Stimulated activated memory B cell treated with anti-CD40 and anti-IgM and Interleukin-4, amounts not matched to agents 10 μg/mL and 1 μg/mL and 100 μg/mL, for 72 hours (primary cell): ENCODE results near the gene SCN4A.
"Not testable (repeated sequence)": the region's sequence is repeated elsewhere in the genome, so short reads cannot be mapped to it uniquely, and the experiment has no call there.

Source experiments
- ATAC-seq: fragments of 150-1000 bp; cut with Tn5 transposase; 2 replicates; pipeline ENCODE4 v1.10.0; 2021
- H3K27ac Mint-ChIP-seq: one replicate; pipeline ENCODE4 v1.8.0; 2022; ENCODE audit warnings: mild to moderate bottlenecking, mixed read lengths
- H3K27me3 Mint-ChIP-seq: one replicate; pipeline ENCODE4 v1.8.0; 2022; ENCODE audit warnings: mixed read lengths
- H3K36me3 Mint-ChIP-seq: one replicate; pipeline ENCODE4 v1.8.0; 2022; ENCODE audit warnings: mixed read lengths
- H3K4me1 Mint-ChIP-seq: one replicate; pipeline ENCODE4 v1.8.0; 2022; ENCODE audit warnings: mixed read lengths
- H3K4me3 Mint-ChIP-seq: one replicate; pipeline ENCODE4 v1.8.0; 2022; ENCODE audit warnings: mild to moderate bottlenecking, moderate library complexity, mixed read lengths
- H3K9me3 Mint-ChIP-seq: one replicate; pipeline ENCODE4 v1.8.0; 2022; ENCODE audit warnings: mixed read lengths

SCN4A gene

DNA sequence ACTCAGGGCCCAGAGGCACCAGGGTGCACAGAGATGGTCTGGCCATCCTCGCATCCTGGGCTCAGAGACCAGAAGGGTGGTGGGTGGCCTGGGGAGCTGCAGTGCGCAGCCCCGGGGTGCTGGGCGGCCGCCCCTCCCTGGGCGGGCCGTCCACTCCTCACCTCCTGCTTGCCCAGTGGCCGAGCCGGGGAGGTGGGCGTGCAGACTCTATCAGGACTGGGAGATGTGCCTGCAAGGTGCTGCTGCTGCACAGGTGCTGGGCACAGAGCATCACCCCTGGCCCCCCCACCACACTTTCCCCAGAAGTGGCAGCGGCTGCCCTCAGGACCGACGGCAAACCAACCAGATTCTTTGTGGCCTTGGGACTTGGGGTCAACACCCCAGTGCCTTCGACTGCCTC, at the start of gene SCN4A:
TSS of gene SCN4A (minus strand) at position 123 of the 400 bp plus-strand sequence. CDS start at position 46, 77 bp downstream.
- H3K4me3 Mint-ChIP-seq, result no peak within 1 kb of the TSS
- no peaks in the 10 kb centered on the region for H3K36me3 Mint-ChIP-seq
- ATAC-seq, result no peak
- H3K9me3 Mint-ChIP-seq, result no peaks in the 10 kb centered on the region
- H3K4me1 Mint-ChIP-seq, result peaks cover 7% of the 10 kb centered on the region
- H3K27ac Mint-ChIP-seq, result no peak within 1 kb of the TSS
- H3K27me3 Mint-ChIP-seq, result peaks cover 6% of the 10 kb centered on the region

DNA sequence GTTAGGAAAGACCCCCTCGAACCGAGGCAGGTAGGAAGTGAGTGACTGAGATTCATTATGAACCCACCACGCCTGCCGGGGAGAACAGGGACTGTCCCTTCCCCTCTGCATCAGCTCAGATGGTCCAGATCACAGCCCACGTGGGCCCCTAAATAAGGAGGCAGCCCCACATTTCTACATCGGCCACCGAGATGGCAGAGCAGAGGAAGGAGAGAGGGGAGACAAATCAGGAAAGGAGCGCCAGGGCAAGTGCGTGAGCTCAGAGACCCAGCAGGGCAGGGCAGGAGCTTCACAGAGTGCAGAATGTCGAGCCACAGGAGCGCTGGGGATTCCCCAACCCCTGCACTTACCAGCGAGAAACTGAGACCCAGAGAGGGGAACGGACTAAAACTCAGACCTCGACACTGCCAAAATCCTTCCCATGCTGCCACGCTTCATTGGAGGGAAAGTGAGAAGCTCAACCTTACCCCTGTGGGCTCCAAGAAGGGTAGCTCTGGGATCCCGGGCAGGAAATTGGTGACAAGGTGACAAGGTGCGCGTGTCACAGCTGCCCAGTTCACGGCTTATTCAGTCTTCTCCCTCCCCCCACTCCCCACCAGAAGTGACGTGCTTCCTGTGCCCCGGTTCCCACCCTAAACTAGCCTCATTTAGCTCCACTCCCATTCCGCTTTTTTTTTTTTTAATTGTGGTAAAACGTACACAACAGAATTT, 47.5 kb upstream of the SCN4A start, which contains the start of gene ICAM2:
TSS of gene ICAM2 (minus strand) at position 578 of the 711 bp plus-strand sequence. CDS start 13,942 bp downstream, outside the sequence.
- H3K9me3 Mint-ChIP-seq, result no peaks in the 10 kb centered on the region
- H3K4me1 Mint-ChIP-seq, result peaks cover 54% of the 10 kb centered on the region

DNA sequence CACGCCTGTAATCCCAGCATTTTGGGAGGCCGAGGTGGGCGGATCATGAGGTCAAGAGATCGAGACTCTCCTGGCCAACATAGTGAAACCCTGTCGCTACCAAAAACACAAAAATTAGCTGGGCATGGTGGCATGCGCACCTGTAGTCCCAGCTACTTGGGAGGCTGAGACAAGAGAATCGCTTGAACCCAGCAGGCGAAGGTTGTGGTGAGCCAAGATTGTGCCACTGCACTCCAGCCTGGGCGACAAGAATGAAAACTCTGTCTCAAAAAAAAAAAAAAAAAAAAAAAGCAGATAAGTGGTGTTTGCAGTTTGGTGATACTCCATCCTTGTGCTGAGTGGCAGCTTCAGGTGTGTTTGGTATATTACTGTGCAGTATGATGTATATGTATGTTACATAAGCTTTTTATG, 46.8 kb upstream of the SCN4A start:
- not testable (repeated sequence) for H3K36me3 Mint-ChIP-seq, H3K9me3 Mint-ChIP-seq, H3K27me3 Mint-ChIP-seq
- Mint-ChIP-seq H3K27ac (peak overlapping the region; percentile 94), H3K4me3 (peak overlapping the region; percentile 91), H3K4me1 (peaks cover 60% of the 10 kb centered on the region)
- peak; percentile 21 for ATAC-seq

More for the DNA sequence above, 47.5 kb upstream of the SCN4A start, which contains the start of gene ICAM2:
- peak; percentile 93 for ATAC-seq
- no peaks in the 10 kb centered on the region for H3K36me3 Mint-ChIP-seq
- peak within 1 kb of the TSS; percentile 94 for H3K27ac Mint-ChIP-seq
- peak within 1 kb of the TSS; percentile 91 for H3K4me3 Mint-ChIP-seq
- no peaks in the 10 kb centered on the region for H3K27me3 Mint-ChIP-seq

DNA sequence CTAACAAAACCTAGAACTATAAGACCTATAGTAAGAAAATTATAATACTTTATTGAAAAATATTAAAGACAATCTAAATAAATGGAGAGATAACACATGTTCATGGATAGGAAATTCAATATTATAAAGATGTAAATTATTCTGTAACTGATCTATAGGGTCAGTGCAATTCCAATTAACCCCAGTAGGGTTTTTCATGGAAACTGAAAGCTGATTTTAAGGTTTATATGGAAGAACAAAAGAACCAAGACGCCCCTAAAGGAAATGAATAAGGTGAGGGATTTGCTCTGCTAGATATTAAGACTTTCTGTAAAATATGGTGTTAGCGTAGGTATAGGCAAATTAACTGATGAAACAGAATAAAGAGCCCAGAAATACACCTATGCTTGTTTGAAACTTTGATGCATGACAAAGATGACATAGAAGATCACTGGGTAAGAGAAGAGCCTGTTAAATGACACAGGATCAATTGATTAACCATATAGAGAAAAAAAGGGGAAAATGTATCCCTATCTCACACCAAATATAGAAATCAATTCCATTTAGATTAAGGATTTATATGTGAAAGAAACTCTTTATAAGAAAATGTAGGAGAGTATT, 44.8 kb upstream of the SCN4A start:
- H3K36me3 Mint-ChIP-seq, result peaks cover 7% of the 10 kb centered on the region
- H3K4me3 Mint-ChIP-seq, result peak overlapping the region; percentile 50
- peaks cover 70% of the 10 kb centered on the region for H3K4me1 Mint-ChIP-seq
- no peak for ATAC-seq
- no peaks in the 10 kb centered on the region for H3K9me3 Mint-ChIP-seq
- H3K27me3 Mint-ChIP-seq, result no peaks in the 10 kb centered on the region
- peak overlapping the region; percentile 56 for H3K27ac Mint-ChIP-seq

DNA sequence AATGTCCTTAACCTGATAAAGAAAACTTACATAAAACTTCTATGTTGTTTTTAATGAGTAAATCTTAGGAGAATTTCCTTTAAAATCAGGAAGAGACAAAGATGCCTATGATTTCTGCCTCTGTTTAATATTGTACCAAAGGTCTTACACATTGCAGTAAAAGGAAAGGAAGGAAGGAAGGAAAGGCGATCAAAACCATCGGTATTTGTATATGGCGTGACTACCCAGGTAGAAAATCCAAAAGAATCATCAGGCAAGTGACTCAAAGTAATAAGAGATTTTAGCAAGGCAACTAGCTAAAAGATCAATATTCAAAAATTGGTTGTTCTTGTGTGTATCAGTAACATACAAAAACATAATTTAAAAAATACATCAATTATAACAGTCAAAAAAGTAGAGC, 44.3 kb upstream of the SCN4A start:
- H3K4me1 Mint-ChIP-seq, result peaks cover 67% of the 10 kb centered on the region
- no peak for ATAC-seq

DNA sequence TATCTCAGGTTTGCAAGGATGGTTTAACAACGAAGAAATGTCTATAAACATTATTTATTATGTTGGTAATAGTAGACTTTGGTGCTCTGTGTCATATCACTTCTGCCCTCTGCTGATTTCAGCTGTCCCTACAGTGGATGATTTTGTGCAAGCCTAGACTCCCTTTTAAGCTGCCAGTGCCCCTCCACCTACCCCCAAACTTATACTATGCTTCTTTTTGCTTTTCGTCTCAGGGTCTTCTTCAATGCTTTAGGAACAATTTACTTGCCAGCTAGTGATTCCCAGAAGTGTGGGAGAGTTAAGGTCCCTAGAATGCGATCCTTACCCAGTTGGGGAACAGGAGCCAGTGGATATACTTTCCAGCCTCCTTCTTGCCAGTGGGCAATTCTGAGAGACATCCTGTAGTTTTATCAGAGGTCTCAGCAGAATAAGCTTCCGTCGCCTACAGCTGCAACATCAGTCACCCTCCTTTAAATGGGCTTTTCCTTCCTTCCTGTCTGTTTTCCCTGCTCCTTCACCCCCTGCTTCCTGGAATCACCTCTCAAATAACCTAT, 43.6 kb upstream of the SCN4A start:
- H3K27me3 Mint-ChIP-seq, result no peaks in the 10 kb centered on the region
- H3K9me3 Mint-ChIP-seq, result no peaks in the 10 kb centered on the region
- peak overlapping the region; percentile 59 for H3K4me3 Mint-ChIP-seq
- peaks cover 14% of the 10 kb centered on the region for H3K36me3 Mint-ChIP-seq
- peaks cover 69% of the 10 kb centered on the region for H3K4me1 Mint-ChIP-seq
- peak overlapping the region; percentile 56 for H3K27ac Mint-ChIP-seq
- ATAC-seq, result no peak

More for the DNA sequence above, 44.3 kb upstream of the SCN4A start:
- Mint-ChIP-seq H3K27me3 (no peaks in the 10 kb centered on the region), H3K4me3 (peak overlapping the region; percentile 59), H3K9me3 (no peaks in the 10 kb centered on the region), H3K27ac (peak overlapping the region; percentile 56), H3K36me3 (peaks cover 8% of the 10 kb centered on the region)

DNA sequence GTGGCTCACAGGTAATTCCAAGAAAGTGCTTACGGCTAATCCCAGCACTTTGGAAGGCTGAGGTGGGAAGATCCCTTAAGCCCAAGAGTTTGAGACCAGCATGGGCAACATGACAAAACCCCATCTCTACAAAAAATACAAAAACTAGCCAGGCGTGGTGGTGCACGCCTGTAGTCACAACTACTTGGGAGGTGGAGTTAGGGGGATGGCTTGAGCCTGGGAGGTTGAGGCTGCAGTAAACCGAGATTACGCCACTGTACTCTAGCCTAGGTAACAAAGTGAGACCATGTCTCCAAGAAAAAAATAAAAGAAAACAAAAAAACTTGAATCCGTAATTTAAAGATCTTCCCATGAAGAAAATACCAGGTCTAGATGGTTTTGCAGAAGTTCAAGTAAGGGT, 42.7 kb upstream of the SCN4A start:
- ATAC-seq, result no peak
- peaks cover 22% of the 10 kb centered on the region for H3K36me3 Mint-ChIP-seq
- H3K9me3 Mint-ChIP-seq, result no peaks in the 10 kb centered on the region
- no peak overlapping the region for H3K4me3 Mint-ChIP-seq
- no peaks in the 10 kb centered on the region for H3K27me3 Mint-ChIP-seq
- peaks cover 70% of the 10 kb centered on the region for H3K4me1 Mint-ChIP-seq
- peak overlapping the region; percentile 92 for H3K27ac Mint-ChIP-seq

DNA sequence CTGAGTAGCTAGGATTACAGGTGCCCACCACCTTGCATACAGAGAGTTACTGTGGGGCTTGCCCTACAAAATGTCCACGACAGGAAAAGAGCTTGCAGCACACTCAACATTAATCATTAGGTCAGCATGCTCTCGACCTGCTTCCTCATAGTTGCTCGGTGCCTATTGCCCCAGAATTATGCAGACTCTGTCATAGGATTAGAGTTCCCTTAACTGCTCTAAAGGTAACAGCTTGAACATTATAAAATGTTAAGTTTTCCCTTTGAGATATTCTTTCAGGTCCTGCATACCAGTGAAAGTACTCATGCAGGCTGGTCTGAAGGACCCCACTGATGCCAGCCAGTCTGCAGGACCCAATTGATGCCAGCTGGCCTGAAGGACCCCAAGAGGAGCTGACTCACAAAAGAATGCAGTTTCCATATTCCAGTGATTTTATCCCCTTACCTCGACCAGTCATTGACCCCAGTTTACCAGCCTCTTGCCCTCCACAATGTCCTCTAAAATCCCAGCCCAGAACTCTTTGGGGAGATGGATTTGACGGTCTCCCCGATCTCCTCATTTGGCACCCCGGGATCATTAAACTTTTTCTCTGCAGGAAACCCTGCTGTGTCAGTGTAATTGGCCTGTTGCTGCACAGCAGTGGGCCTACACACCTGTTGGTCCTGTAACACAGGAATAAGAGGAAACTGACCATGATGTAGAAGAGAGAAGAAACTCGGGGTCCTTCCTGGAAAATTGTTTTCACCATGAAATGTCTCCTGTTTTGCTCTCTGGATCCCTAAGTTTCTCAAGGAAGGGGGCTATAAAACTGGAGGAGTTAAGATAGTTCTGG, 37.1 kb upstream of the SCN4A start:
- no peaks in the 10 kb centered on the region for H3K27me3 Mint-ChIP-seq
- H3K36me3 Mint-ChIP-seq, result peaks cover 46% of the 10 kb centered on the region
- no peak overlapping the region for H3K4me3 Mint-ChIP-seq
- peaks cover 73% of the 10 kb centered on the region for H3K4me1 Mint-ChIP-seq
- no peak for ATAC-seq
- H3K9me3 Mint-ChIP-seq, result no peaks in the 10 kb centered on the region
- peak overlapping the region; percentile 4 for H3K27ac Mint-ChIP-seq

DNA sequence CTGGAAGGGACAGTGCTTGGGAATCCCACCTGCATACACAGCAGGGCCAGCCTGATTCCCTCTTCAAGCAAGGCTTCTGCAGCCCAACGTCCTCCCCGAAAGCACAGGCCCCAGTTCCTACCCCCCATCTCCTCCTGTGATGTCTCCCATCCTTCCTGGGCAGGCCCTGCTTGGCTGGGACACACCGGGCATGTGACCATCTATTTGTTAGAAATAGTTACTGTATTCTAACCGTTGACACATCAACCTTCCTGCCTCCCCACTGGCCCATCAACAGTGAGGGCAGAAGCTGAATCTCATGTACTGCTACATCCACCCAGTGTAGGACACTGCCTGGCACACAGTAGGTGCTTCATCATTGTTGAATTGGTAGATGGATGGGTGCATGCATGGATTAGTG, 36.1 kb upstream of the SCN4A start:
- Mint-ChIP-seq H3K36me3 (peaks cover 44% of the 10 kb centered on the region), H3K9me3 (no peaks in the 10 kb centered on the region), H3K27ac (peak overlapping the region; percentile 4), H3K4me1 (peaks cover 64% of the 10 kb centered on the region), H3K27me3 (no peaks in the 10 kb centered on the region), H3K4me3 (no peak overlapping the region)
- no peak for ATAC-seq

DNA sequence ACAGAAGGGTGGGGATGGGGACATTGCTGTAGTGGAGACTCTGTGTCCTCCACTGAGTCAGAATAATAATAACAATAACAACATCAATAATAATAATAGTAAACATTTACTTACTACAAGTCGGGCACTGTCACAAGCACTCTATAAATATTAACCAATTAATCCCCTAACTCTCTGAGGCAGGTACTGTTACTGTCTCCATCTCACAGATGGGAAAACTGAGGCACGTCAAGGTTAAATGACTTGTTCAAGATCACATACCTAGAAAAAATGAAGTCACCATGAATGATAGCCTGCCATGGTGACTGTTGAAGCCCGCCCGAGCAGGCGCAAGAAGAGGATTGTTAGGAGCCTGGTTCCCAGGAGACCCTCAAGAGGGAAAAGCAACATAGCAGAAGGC, 35.6 kb upstream of the SCN4A start:
- Mint-ChIP-seq H3K4me1 (peaks cover 61% of the 10 kb centered on the region), H3K9me3 (no peaks in the 10 kb centered on the region), H3K36me3 (peaks cover 49% of the 10 kb centered on the region), H3K27ac (no peak overlapping the region), H3K27me3 (no peaks in the 10 kb centered on the region), H3K4me3 (no peak overlapping the region)
- ATAC-seq, result no peak

DNA sequence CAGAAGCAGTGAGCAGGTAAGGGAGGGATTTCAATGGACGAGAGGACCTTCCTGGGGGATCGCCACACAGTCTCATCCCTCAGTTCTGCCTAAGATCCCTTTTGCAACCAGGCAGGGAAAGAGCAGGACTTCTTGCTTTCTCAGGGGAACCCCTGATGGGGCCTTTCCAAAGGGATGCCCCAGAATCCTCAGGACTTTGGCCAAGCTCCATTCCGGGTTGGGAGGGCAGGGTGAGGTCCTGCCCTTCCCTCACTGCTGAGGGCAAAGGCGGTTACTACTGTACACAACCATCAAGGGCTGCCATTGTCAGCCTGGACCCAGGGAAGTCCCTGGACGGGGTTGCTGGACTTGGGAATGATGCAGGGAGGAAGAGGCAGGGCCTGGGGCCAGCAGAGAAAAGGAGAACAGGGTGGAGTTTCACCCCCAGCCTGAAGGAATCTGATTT, 35.1 kb upstream of the SCN4A start:
- no peaks in the 10 kb centered on the region for H3K9me3 Mint-ChIP-seq
- no peak overlapping the region for H3K4me3 Mint-ChIP-seq
- H3K36me3 Mint-ChIP-seq, result peaks cover 53% of the 10 kb centered on the region
- peaks cover 58% of the 10 kb centered on the region for H3K4me1 Mint-ChIP-seq
- H3K27ac Mint-ChIP-seq, result no peak overlapping the region
- no peaks in the 10 kb centered on the region for H3K27me3 Mint-ChIP-seq
- no peak for ATAC-seq

DNA sequence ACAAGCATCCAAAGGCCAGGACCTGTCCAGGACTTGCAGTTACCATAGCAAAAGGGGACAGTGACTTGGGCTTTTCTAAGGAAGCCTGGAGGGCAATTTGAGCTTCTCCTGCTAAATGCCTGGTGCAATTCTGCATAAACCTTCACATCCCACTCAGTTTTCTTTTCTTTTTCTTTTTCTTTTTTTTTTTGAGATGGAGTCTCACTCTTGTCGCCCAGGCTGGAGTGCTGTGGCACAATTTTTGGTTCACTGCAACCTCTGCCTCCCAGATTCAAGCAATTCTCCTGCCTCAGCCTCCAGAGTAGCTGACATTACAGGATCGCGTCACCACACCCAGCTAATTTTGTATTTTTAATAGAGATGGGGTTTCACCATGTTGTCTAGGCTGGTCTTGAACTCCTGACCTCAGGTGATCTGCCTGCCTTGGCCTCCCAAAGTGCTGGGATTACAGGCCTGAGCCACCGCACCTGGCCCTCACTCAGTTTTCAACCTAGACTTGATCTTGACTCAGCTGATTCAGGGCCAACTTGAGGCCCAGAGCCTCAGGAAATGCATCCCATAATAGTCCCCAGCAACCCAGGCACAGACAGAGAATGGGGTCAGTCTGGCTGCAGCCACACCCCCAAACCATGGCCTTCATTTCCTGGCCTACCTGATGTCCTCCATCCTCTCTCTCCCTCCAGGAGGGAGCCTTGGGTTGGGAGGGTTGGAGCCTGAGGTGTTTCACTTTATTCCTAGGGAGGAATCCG, 34.5 kb upstream of the SCN4A start:
- not testable (repeated sequence) for ATAC-seq, H3K27ac Mint-ChIP-seq, H3K9me3 Mint-ChIP-seq, H3K4me3 Mint-ChIP-seq, H3K27me3 Mint-ChIP-seq
- Mint-ChIP-seq H3K36me3 (peaks cover 54% of the 10 kb centered on the region), H3K4me1 (peaks cover 58% of the 10 kb centered on the region)

DNA sequence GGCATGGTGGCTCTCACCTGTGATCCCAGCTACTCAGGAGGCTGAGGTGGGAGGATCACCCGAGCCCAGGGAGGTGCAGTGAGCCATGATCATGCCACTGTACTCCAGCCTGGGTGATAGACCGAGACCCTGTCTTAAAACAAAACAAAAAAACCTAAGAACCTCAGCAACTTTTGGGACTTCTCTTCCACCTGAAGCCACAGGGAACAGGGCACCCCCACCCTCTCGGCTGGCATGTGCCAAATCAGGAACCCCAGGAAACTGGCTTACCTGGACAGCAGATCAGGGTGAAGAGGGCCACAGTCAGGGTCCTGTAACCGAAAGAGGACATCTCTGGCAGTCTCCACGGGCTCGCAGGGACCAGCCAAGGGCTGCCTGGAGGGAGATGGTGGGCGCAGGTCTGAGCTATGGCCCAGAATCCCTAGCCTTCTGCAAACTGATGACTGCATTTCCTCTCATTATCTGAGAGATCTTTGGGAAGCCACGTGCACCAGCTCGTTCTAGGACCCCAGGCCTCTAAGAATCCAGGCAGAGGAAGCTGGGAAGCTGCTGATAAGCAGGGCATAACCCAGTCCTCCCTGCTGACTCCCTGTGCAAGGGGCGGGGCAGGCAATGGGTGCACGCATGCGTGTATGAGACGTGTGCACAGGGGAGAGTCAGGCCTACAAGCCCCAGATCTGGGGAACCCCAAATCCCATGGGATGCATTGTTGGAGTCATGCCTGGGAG, 33.8 kb upstream of the SCN4A start:
- Mint-ChIP-seq H3K27me3 (no peaks in the 10 kb centered on the region), H3K4me3 (no peak overlapping the region), H3K9me3 (no peaks in the 10 kb centered on the region), H3K36me3 (peaks cover 56% of the 10 kb centered on the region), H3K4me1 (peaks cover 53% of the 10 kb centered on the region), H3K27ac (no peak overlapping the region)
- no peak for ATAC-seq

DNA sequence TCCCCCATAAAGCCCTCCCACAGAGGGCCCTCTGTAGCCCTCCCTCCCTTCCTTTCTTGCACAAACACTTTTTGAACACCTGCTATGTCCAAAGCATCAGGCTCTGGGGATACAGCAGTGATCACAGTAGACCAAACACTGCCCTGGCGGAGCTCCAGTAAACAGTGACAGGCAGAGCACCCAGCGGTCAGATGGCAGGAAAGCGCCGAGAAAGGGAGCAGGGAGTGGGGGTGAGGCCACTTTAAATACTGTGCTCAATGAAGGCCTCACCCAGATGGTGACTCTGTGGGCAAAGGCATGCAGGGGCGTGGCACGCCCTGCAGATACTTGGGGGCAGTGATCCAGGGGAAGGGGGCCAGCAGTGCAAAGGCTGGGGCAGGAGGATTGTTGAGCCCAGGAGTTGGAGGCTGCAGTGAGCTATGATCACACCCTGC, 33.0 kb upstream of the SCN4A start:
- H3K27ac Mint-ChIP-seq, result no peak overlapping the region
- H3K36me3 Mint-ChIP-seq, result peaks cover 48% of the 10 kb centered on the region
- H3K27me3 Mint-ChIP-seq, result no peaks in the 10 kb centered on the region
- H3K9me3 Mint-ChIP-seq, result no peaks in the 10 kb centered on the region
- H3K4me3 Mint-ChIP-seq, result no peak overlapping the region
- peaks cover 45% of the 10 kb centered on the region for H3K4me1 Mint-ChIP-seq
- ATAC-seq, result no peak
